Liver (tissue), 9 donors: ENCODE results near the gene UCN2. TPM values are rescaled to one million over a fixed set of nuclear protein-coding genes. Genes with fewer than 3 reads are reported as not detected.

Experiments used
- DNase-seq: peaks from one replicate; pipeline ENCODE4 v3.0.0-alpha.2; 2017; ENCODE audit warnings: low spot score
- H3K27ac ChIP-seq, 2 donors: one replicate each; pipeline ENCODE4 v1.7.0; 2013; ENCODE audit warnings: inconsistent platforms in 2 of 2, low read length in 2 of 2, control low read depth in 1 of 2, low read depth in 1 of 2, mild to moderate bottlenecking in 1 of 2
- H3K27me3 ChIP-seq, 4 donors: one replicate each; pipeline versions ENCODE4 v1.6.1 to v1.7.0; 2013; ENCODE audit warnings: low read length in 3 of 4, inconsistent platforms in 1 of 4, mild to moderate bottlenecking in 1 of 4, moderate library complexity in 1 of 4; ENCODE audit not compliant: control insufficient read depth in 4 of 4, insufficient read depth in 4 of 4
- H3K36me3 ChIP-seq, 4 donors: one replicate each; pipeline versions ENCODE4 v1.6.1 to v1.7.0; 2013; ENCODE audit warnings: low read length in 3 of 4, mild to moderate bottlenecking in 3 of 4, low read depth in 1 of 4, moderate library complexity in 1 of 4; ENCODE audit not compliant: control insufficient read depth in 4 of 4, insufficient read depth in 3 of 4
- H3K4me1 ChIP-seq, 4 donors: one replicate each; pipeline versions ENCODE4 v1.6.1 to v1.7.0; 2013; ENCODE audit warnings: low read length in 3 of 4, mild to moderate bottlenecking in 3 of 4, moderate library complexity in 1 of 4; ENCODE audit not compliant: control insufficient read depth in 4 of 4, insufficient read depth in 4 of 4
- H3K4me3 ChIP-seq, 3 donors: one replicate each; pipeline versions ENCODE4 v1.6.1 to v1.7.0; 2013; ENCODE audit warnings: low read length in 3 of 3, control low read depth in 1 of 3, low read depth in 1 of 3, mild to moderate bottlenecking in 1 of 3
- H3K9ac ChIP-seq, 2 donors: one replicate each; pipeline ENCODE4 v1.7.0; 2013; ENCODE audit warnings: low read length in 2 of 2, mild to moderate bottlenecking in 2 of 2, moderate library complexity in 2 of 2, control low read depth in 1 of 2, low read depth in 1 of 2
- H3K9me3 ChIP-seq, 4 donors: one replicate each; pipeline versions ENCODE4 v1.6.1 to v1.7.0; 2013; ENCODE audit warnings: low read length in 3 of 4; ENCODE audit not compliant: control insufficient read depth in 4 of 4
- ATF3 ChIP-seq: IDR thresholded peaks from 2 replicates; pipeline ENCODE4 v1.6.1; 2016; ENCODE audit warnings: antibody characterized with exemption
- EGR1 ChIP-seq, 2 donors: IDR thresholded peaks; 2 replicates each; pipeline ENCODE4 v1.6.1; 2016 to 2018; ENCODE audit warnings: antibody characterized with exemption in 2 of 2, low read depth in 2 of 2
- FOXA1 ChIP-seq: IDR thresholded peaks from 2 replicates; pipeline ENCODE4 v1.6.1; 2016; ENCODE audit warnings: antibody characterized with exemption
- FOXA2 ChIP-seq: IDR thresholded peaks from 2 replicates; pipeline ENCODE4 v1.6.1; 2016; ENCODE audit warnings: antibody characterized with exemption
- GABPA ChIP-seq, 2 donors: IDR thresholded peaks in 1 of 2; conservative IDR thresholded peaks in 1 of 2; 2 replicates each; pipeline ENCODE4 v1.6.1; 2016; ENCODE audit warnings: antibody characterized with exemption in 2 of 2, mild to moderate bottlenecking in 1 of 2, moderate library complexity in 1 of 2
- HNF4A ChIP-seq, 2 donors: conservative IDR thresholded peaks; 2 replicates each; pipeline ENCODE4 v1.6.1; 2016; ENCODE audit warnings: antibody characterized with exemption in 2 of 2, mild to moderate bottlenecking in 2 of 2
- HNF4G ChIP-seq: IDR thresholded peaks from 2 replicates; pipeline ENCODE4 v1.6.1; 2016; ENCODE audit warnings: antibody characterized with exemption
- JUND ChIP-seq, 2 donors: IDR thresholded peaks; 2 replicates each; pipeline ENCODE4 v1.6.1; 2016; ENCODE audit warnings: antibody characterized with exemption in 2 of 2
- MAX ChIP-seq: IDR thresholded peaks from 2 replicates; pipeline ENCODE4 v1.6.1; 2016; ENCODE audit warnings: antibody characterized with exemption
- NR2F2 ChIP-seq: IDR thresholded peaks from 2 replicates; pipeline ENCODE4 v1.6.1; 2016; ENCODE audit warnings: antibody characterized with exemption
- RAD21 ChIP-seq, 2 donors: IDR thresholded peaks; 2 replicates each; pipeline ENCODE4 v1.6.1; 2016; ENCODE audit warnings: antibody characterized with exemption in 2 of 2, mild to moderate bottlenecking in 2 of 2
- RXRA ChIP-seq, 2 donors: IDR thresholded peaks; 2 replicates each; pipeline ENCODE4 v1.6.1; 2017 to 2018; ENCODE audit warnings: antibody characterized with exemption in 2 of 2, mild to moderate bottlenecking in 1 of 2
- SP1 ChIP-seq: IDR thresholded peaks from 2 replicates; pipeline ENCODE4 v1.6.1; 2018; ENCODE audit warnings: antibody characterized with exemption, mild to moderate bottlenecking
- TAF1 ChIP-seq: conservative IDR thresholded peaks from 2 replicates; pipeline ENCODE4 v1.6.1; 2016; ENCODE audit warnings: antibody characterized with exemption, mild to moderate bottlenecking
- YY1 ChIP-seq: IDR thresholded peaks from 2 replicates; pipeline ENCODE4 v1.6.1; 2016; ENCODE audit warnings: antibody characterized with exemption, mild to moderate bottlenecking
- WGBS: extraction: QIAGEN DNeasy Blood & Tissue Kit; methylation state at CpG from one replicate; pipeline ENCODE4 v1.1.7; 2013; 5-methylcytosine and 5-hydroxymethylcytosine counted together
- polyA plus RNA-seq, 2 donors: library from polyadenylated mRNA; stranded (reverse) in 1 of 2; unstranded in 1 of 2; fragments of 200-250 nt in 1 of 2; fragments of >200 nt in 1 of 2; fragmentation: Nextera tagmentation in 1 of 2; extraction: Ambion mirVana in 1 of 2; gene quantifications; one replicate each; pipeline versions ENCODE4 v1.2.1 to v1.2.3, GENCODE V29; 2013 to 2015
- total RNA-seq, 2 donors: library from RNA; depleted of rRNA; stranded (reverse); fragments of >200 nt; gene quantifications; one replicate each; pipeline ENCODE4 v1.2.3, GENCODE V29; 2014
- TF ChIP-seq, protein P1 (sequence below): IDR thresholded peaks from 2 replicates; pipeline ENCODE4 v1.6.1; 2016; ENCODE audit warnings: antibody characterized with exemption, mild to moderate bottlenecking
- TF ChIP-seq, protein P2 (sequence below): IDR thresholded peaks from 2 replicates; pipeline ENCODE4 v1.6.1; 2016; ENCODE audit warnings: antibody characterized with exemption
- TF ChIP-seq, protein P3 (sequence below): fragments of 150-350 bp; IDR thresholded peaks from 2 replicates; pipeline ENCODE4 v1.5.1; 2017; ENCODE audit warnings: improper control_type of control experiment, low read depth, low read length; ENCODE audit not compliant: missing input control
- donor health status: healthy.
- donor health status: healthy.
- donor health status: healthy.
- donor health status: healthy.
- donor health status: healthy.

UCN2 gene
- total and polyA plus RNA-seq, 4 donors: 0.08 TPM; not detected in 3

DNA sequence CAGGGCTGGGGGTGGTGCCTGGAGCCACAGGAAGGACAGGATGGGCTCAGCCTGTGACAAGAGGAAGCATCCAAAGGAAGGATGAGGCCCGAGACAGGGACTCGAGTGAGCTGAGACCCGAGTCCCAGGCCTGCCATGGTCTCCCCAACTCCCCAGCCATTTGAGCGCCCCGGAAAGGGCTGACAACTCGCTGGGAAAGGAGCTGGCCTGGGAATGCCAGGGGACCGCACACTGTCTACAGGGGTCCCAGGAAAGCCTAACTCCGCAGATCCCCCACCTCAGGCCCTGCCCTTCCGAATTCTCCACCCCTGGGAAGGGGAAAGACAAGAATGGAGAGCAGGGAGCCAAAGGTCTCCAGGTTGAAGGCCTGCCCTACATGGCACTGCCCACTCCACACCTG, 38.6 kb downstream of the UCN2 start:
- 93% methylated on average over 9 of the region's 9 CpGs for WGBS
- Histone ChIP-seq H3K9ac (no peak overlapping the region), H3K4me3 (no peak overlapping the region), H3K4me1 (no peaks in the 10 kb centered on the region), H3K27me3 (no peaks in the 10 kb centered on the region), H3K9me3 (no peaks in the 10 kb centered on the region), H3K27ac (no peak overlapping the region), H3K36me3 (no peaks in the 10 kb centered on the region)
- no peak for DNase-seq
- no peak for TF ChIP-seq RXRA (IDR thresholded peaks at IDR 0.05)
- no peak for TF ChIP-seq NR2F2
- TF ChIP-seq FOXA1: no peak
- TF ChIP-seq, protein P1, sequence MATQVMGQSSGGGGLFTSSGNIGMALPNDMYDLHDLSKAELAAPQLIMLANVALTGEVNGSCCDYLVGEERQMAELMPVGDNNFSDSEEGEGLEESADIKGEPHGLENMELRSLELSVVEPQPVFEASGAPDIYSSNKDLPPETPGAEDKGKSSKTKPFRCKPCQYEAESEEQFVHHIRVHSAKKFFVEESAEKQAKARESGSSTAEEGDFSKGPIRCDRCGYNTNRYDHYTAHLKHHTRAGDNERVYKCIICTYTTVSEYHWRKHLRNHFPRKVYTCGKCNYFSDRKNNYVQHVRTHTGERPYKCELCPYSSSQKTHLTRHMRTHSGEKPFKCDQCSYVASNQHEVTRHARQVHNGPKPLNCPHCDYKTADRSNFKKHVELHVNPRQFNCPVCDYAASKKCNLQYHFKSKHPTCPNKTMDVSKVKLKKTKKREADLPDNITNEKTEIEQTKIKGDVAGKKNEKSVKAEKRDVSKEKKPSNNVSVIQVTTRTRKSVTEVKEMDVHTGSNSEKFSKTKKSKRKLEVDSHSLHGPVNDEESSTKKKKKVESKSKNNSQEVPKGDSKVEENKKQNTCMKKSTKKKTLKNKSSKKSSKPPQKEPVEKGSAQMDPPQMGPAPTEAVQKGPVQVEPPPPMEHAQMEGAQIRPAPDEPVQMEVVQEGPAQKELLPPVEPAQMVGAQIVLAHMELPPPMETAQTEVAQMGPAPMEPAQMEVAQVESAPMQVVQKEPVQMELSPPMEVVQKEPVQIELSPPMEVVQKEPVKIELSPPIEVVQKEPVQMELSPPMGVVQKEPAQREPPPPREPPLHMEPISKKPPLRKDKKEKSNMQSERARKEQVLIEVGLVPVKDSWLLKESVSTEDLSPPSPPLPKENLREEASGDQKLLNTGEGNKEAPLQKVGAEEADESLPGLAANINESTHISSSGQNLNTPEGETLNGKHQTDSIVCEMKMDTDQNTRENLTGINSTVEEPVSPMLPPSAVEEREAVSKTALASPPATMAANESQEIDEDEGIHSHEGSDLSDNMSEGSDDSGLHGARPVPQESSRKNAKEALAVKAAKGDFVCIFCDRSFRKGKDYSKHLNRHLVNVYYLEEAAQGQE: no peak
- no peak for TF ChIP-seq EGR1 (IDR thresholded peaks at IDR 0.05; ENCODE audit: low read depth in 2 of 2)
- no peak for TF ChIP-seq SP1
- TF ChIP-seq GABPA (IDR thresholded peaks at IDR 0.05 in 1 of 2, conservative IDR thresholded peaks at IDR 0.05 in 1 of 2): no peak
- TF ChIP-seq HNF4A (conservative IDR thresholded peaks at IDR 0.05): no peak
- TF ChIP-seq, protein P2, sequence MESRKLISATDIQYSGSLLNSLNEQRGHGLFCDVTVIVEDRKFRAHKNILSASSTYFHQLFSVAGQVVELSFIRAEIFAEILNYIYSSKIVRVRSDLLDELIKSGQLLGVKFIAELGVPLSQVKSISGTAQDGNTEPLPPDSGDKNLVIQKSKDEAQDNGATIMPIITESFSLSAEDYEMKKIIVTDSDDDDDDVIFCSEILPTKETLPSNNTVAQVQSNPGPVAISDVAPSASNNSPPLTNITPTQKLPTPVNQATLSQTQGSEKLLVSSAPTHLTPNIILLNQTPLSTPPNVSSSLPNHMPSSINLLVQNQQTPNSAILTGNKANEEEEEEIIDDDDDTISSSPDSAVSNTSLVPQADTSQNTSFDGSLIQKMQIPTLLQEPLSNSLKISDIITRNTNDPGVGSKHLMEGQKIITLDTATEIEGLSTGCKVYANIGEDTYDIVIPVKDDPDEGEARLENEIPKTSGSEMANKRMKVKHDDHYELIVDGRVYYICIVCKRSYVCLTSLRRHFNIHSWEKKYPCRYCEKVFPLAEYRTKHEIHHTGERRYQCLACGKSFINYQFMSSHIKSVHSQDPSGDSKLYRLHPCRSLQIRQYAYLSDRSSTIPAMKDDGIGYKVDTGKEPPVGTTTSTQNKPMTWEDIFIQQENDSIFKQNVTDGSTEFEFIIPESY: no peak
- no peak for TF ChIP-seq YY1
- no peak for TF ChIP-seq MAX
- no peak for TF ChIP-seq TAF1
- TF ChIP-seq, protein P3, sequence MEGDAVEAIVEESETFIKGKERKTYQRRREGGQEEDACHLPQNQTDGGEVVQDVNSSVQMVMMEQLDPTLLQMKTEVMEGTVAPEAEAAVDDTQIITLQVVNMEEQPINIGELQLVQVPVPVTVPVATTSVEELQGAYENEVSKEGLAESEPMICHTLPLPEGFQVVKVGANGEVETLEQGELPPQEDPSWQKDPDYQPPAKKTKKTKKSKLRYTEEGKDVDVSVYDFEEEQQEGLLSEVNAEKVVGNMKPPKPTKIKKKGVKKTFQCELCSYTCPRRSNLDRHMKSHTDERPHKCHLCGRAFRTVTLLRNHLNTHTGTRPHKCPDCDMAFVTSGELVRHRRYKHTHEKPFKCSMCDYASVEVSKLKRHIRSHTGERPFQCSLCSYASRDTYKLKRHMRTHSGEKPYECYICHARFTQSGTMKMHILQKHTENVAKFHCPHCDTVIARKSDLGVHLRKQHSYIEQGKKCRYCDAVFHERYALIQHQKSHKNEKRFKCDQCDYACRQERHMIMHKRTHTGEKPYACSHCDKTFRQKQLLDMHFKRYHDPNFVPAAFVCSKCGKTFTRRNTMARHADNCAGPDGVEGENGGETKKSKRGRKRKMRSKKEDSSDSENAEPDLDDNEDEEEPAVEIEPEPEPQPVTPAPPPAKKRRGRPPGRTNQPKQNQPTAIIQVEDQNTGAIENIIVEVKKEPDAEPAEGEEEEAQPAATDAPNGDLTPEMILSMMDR: no peak
- TF ChIP-seq JUND (IDR thresholded peaks at IDR 0.05): no peak
- TF ChIP-seq ATF3: no peak
- TF ChIP-seq FOXA2: no peak
- TF ChIP-seq HNF4G: no peak
- TF ChIP-seq RAD21 (IDR thresholded peaks at IDR 0.05): no peak
